ENCODE data around the gene TMEFF2.

Gene TMEFF2

DNA sequence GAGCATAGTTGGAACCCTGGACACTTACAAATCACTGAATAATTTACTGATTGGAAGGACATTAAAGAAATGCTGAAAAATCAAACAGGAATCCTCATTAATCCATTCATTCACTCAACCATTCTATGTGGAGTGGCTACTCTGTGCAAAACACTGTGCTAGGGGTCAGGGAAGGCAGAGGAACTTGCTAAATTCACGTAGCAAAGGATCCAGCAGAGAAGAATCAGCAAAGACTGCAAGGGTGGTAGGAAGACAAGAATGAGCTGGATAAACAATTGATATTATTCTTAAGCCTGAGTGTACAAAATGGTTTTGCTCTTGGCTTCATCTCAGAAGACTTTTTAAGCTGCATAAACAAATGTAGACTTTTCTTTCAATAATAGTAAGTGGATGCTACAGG is 183.5 kb downstream of the TMEFF2 start (continued):
- TF ChIP-seq, protein P1, sequence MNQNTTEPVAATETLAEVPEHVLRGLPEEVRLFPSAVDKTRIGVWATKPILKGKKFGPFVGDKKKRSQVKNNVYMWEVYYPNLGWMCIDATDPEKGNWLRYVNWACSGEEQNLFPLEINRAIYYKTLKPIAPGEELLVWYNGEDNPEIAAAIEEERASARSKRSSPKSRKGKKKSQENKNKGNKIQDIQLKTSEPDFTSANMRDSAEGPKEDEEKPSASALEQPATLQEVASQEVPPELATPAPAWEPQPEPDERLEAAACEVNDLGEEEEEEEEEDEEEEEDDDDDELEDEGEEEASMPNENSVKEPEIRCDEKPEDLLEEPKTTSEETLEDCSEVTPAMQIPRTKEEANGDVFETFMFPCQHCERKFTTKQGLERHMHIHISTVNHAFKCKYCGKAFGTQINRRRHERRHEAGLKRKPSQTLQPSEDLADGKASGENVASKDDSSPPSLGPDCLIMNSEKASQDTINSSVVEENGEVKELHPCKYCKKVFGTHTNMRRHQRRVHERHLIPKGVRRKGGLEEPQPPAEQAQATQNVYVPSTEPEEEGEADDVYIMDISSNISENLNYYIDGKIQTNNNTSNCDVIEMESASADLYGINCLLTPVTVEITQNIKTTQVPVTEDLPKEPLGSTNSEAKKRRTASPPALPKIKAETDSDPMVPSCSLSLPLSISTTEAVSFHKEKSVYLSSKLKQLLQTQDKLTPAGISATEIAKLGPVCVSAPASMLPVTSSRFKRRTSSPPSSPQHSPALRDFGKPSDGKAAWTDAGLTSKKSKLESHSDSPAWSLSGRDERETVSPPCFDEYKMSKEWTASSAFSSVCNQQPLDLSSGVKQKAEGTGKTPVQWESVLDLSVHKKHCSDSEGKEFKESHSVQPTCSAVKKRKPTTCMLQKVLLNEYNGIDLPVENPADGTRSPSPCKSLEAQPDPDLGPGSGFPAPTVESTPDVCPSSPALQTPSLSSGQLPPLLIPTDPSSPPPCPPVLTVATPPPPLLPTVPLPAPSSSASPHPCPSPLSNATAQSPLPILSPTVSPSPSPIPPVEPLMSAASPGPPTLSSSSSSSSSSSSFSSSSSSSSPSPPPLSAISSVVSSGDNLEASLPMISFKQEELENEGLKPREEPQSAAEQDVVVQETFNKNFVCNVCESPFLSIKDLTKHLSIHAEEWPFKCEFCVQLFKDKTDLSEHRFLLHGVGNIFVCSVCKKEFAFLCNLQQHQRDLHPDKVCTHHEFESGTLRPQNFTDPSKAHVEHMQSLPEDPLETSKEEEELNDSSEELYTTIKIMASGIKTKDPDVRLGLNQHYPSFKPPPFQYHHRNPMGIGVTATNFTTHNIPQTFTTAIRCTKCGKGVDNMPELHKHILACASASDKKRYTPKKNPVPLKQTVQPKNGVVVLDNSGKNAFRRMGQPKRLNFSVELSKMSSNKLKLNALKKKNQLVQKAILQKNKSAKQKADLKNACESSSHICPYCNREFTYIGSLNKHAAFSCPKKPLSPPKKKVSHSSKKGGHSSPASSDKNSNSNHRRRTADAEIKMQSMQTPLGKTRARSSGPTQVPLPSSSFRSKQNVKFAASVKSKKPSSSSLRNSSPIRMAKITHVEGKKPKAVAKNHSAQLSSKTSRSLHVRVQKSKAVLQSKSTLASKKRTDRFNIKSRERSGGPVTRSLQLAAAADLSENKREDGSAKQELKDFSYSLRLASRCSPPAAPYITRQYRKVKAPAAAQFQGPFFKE (tag by site-specific recombination; IDR thresholded peaks at IDR 0.05; ENCODE audit: borderline replicate concordance) = no peak
- TF ChIP-seq ZNF221 (tag by site-specific recombination; IDR thresholded peaks at IDR 0.05; ENCODE audit: borderline replicate concordance) (no peak), ZNF76 (tag by site-specific recombination; IDR thresholded peaks at IDR 0.05; ENCODE audit: borderline replicate concordance, low read depth) (no peak), BCL11B (tag by site-specific recombination; IDR thresholded peaks at IDR 0.05; ENCODE audit: low read depth) (no peak), ZNF138 (tag by site-specific recombination; IDR thresholded peaks at IDR 0.05; ENCODE audit: borderline replicate concordance) (no peak), ZNF830 (tag by site-specific recombination; IDR thresholded peaks at IDR 0.05; ENCODE audit: low read depth) (no peak), ZEB2 (tag by site-specific recombination; IDR thresholded peaks at IDR 0.05) (no peak), ZBTB7A (tag by site-specific recombination; IDR thresholded peaks at IDR 0.05; ENCODE audit: low read depth) (no peak), ZNF366 (tag by site-specific recombination; conservative IDR thresholded peaks at IDR 0.05) (no peak), ZNF837 (tag by site-specific recombination; IDR thresholded peaks at IDR 0.05) (no peak)

DNA sequence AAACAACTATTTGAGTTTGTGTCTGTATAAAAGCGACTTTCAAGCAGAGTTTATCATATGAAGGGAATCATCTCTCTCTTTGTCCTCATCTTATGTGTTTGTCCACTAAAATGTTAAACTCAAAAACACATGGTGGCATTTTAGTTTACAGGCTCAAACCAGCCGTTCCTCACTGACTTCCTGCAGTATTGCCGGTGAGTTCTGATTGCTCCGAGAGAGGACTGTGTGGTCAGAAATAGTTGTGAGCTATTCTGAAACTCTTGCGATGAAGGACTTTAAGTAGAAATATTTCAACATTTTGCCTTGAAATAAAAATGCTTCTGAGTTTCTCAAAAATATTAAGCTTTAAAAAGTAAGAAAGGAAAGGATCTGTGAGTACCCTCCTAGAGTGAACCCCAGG is 184.7 kb downstream of the TMEFF2 start:
- Histone ChIP-seq H3K9me3 (ENCODE audit: control insufficient read depth, insufficient read depth, low read depth, low read length) (no peaks in the 10 kb centered on the region), H3K4me3 (ENCODE audit: low read depth, low read length) (no peak overlapping the region), H3K36me3 (ENCODE audit: control insufficient read depth in 2 of 2, insufficient read depth in 1 of 2, low read length in 2 of 2) (no peaks in the 10 kb centered on the region), H3K27ac (ENCODE audit: extremely low read depth, low read depth, low read length) (no peak overlapping the region), H3K4me1 (ENCODE audit: control insufficient read depth, insufficient read depth, low read length) (no peaks in the 10 kb centered on the region; the same call in 1 of the 2 replicates)
- POLR2A ChIA-PET = no interaction called here
- TF ChIP-seq MZF1 (tag by site-specific recombination; IDR thresholded peaks at IDR 0.05; ENCODE audit: borderline replicate concordance) (no peak), ZIC2 (tag by site-specific recombination; IDR thresholded peaks at IDR 0.05) (no peak), KLF16 (tag by site-specific recombination; IDR thresholded peaks at IDR 0.05) (no peak), REPIN1 (tag by site-specific recombination; IDR thresholded peaks at IDR 0.05; ENCODE audit: low read depth) (no peak), SCRT2 (tag by site-specific recombination; IDR thresholded peaks at IDR 0.05) (no peak), YY2 (tag by site-specific recombination; IDR thresholded peaks at IDR 0.05) (no peak), ZNF155 (tag by site-specific recombination; IDR thresholded peaks at IDR 0.05) (no peak), SP2 (tag by site-specific recombination; IDR thresholded peaks at IDR 0.05) (no peak), ZXDB (tag by site-specific recombination; IDR thresholded peaks at IDR 0.05) (no peak), ZNF341 (tag by site-specific recombination; IDR thresholded peaks at IDR 0.05; ENCODE audit: low read depth) (no peak), ZNF623 (tag by site-specific recombination; IDR thresholded peaks at IDR 0.05) (no peak), ZBTB7A (tag by site-specific recombination; IDR thresholded peaks at IDR 0.05; ENCODE audit: low read depth) (no peak), ZNF585B (tag by site-specific recombination; IDR thresholded peaks at IDR 0.05) (no peak), ZNF629 (tag by site-specific recombination; IDR thresholded peaks at IDR 0.05) (no peak)
- TF ChIP-seq, protein P2, sequence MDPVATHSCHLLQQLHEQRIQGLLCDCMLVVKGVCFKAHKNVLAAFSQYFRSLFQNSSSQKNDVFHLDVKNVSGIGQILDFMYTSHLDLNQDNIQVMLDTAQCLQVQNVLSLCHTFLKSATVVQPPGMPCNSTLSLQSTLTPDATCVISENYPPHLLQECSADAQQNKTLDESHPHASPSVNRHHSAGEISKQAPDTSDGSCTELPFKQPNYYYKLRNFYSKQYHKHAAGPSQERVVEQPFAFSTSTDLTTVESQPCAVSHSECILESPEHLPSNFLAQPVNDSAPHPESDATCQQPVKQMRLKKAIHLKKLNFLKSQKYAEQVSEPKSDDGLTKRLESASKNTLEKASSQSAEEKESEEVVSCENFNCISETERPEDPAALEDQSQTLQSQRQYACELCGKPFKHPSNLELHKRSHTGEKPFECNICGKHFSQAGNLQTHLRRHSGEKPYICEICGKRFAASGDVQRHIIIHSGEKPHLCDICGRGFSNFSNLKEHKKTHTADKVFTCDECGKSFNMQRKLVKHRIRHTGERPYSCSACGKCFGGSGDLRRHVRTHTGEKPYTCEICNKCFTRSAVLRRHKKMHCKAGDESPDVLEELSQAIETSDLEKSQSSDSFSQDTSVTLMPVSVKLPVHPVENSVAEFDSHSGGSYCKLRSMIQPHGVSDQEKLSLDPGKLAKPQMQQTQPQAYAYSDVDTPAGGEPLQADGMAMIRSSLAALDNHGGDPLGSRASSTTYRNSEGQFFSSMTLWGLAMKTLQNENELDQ (tag by site-specific recombination; IDR thresholded peaks at IDR 0.05; ENCODE audit: low read depth) = no peak
- CTCF ChIA-PET = interaction anchor here (0.7 to 1.2 kb wide), 2 partner anchors 18 to 19 kb away, joined by 3 read pairs; no protein-coding TSS in a partner anchor

Measured in HEK293 (cell line).